Trophoblast cell (in vitro differentiated cells and primary cell): ENCODE measurements around the gene OR2A12.
A peak's percentile ranks its signal among the peaks of the same experiment; 100 is the strongest.

Experiments
- DNase-seq, 2 donors: peaks; one replicate each; pipeline ENCODE4 v3.0.0-alpha.2; 2016
- H2AFZ ChIP-seq: 2 replicates; pipeline ENCODE4 v1.6.1; 2013; ENCODE audit warnings: low read length, moderate library complexity, mild to moderate bottlenecking; ENCODE audit not compliant: insufficient read depth, poor library complexity
- H2AK5ac ChIP-seq: 2 replicates; pipeline ENCODE4 v1.6.1; 2013; ENCODE audit warnings: mild to moderate bottlenecking, low read length
- H2BK120ac ChIP-seq: 2 replicates; pipeline ENCODE4 v1.6.1; 2013; ENCODE audit warnings: low read length, mild to moderate bottlenecking, moderate library complexity; ENCODE audit not compliant: insufficient read depth, poor library complexity
- H2BK12ac ChIP-seq: 2 replicates; pipeline ENCODE4 v1.6.1; 2013; ENCODE audit warnings: mild to moderate bottlenecking, low read length, moderate library complexity
- H2BK5ac ChIP-seq: 2 replicates; pipeline ENCODE4 v1.6.1; 2013; ENCODE audit warnings: low read length, low read depth, moderate library complexity, mild to moderate bottlenecking; ENCODE audit not compliant: poor library complexity
- H3K14ac ChIP-seq: 2 replicates; pipeline ENCODE4 v1.6.1; 2013; ENCODE audit warnings: mild to moderate bottlenecking, low read length
- H3K18ac ChIP-seq: 2 replicates; pipeline ENCODE4 v1.6.1; 2013; ENCODE audit warnings: mild to moderate bottlenecking, low read length
- H3K23ac ChIP-seq: 2 replicates; pipeline ENCODE4 v1.6.1; 2013; ENCODE audit warnings: low read length
- H3K27ac ChIP-seq: 2 replicates; pipeline ENCODE4 v1.5.1; 2013; ENCODE audit warnings: low read depth, mild to moderate bottlenecking, inconsistent platforms, low read length, moderate library complexity
- H3K27me3 ChIP-seq: 2 replicates; pipeline ENCODE4 v1.6.1; 2013; ENCODE audit warnings: inconsistent platforms, mild to moderate bottlenecking, low read length, moderate library complexity; ENCODE audit not compliant: insufficient read depth
- H3K36me3 ChIP-seq, 2 experiments: 1 replicate in 1 of 2; 2 replicates in 1 of 2; pipeline ENCODE4 v1.6.1; 2013; ENCODE audit warnings: low read length in 2 of 2, mild to moderate bottlenecking in 2 of 2, moderate library complexity in 1 of 2; ENCODE audit not compliant: insufficient read depth in 2 of 2, control insufficient read depth in 1 of 2
- H3K4ac ChIP-seq: 2 replicates; pipeline ENCODE4 v1.6.1; 2013; ENCODE audit warnings: low read depth, mild to moderate bottlenecking, low read length, moderate library complexity
- H3K4me1 ChIP-seq, 2 experiments: 1 replicate in 1 of 2; 2 replicates in 1 of 2; pipeline ENCODE4 v1.6.1; 2013; ENCODE audit warnings: low read length in 2 of 2, mild to moderate bottlenecking in 2 of 2, moderate library complexity in 1 of 2; ENCODE audit not compliant: insufficient read depth in 2 of 2, control insufficient read depth in 1 of 2
- H3K4me2 ChIP-seq: 2 replicates; pipeline ENCODE4 v1.6.1; 2013; ENCODE audit warnings: inconsistent platforms, mild to moderate bottlenecking, low read length, moderate library complexity
- H3K4me3 ChIP-seq: 2 replicates; pipeline ENCODE4 v1.5.1; 2013; ENCODE audit warnings: mild to moderate bottlenecking, low read depth, low read length, inconsistent platforms
- H3K79me1 ChIP-seq: one replicate; pipeline ENCODE4 v1.6.1; 2013; ENCODE audit warnings: low read length
- H3K79me2 ChIP-seq: 2 replicates; pipeline ENCODE4 v1.6.1; 2013; ENCODE audit warnings: low read length, mild to moderate bottlenecking; ENCODE audit not compliant: control insufficient read depth, insufficient read depth, poor library complexity
- H3K9ac ChIP-seq: 2 replicates; pipeline ENCODE4 v1.6.1; 2013; ENCODE audit warnings: mild to moderate bottlenecking, low read length
- H3K9me3 ChIP-seq: 2 replicates; pipeline ENCODE4 v1.6.1; 2013; ENCODE audit warnings: low read depth, mild to moderate bottlenecking, control low read depth, inconsistent platforms, low read length; ENCODE audit not compliant: insufficient read depth
- H4K12ac ChIP-seq: 2 replicates; pipeline ENCODE4 v1.6.1; 2013; ENCODE audit warnings: low read depth, mild to moderate bottlenecking, low read length, moderate library complexity
- H4K8ac ChIP-seq: 2 replicates; pipeline ENCODE4 v1.6.1; 2013; ENCODE audit warnings: low read depth, mild to moderate bottlenecking, low read length, moderate library complexity
- H4K91ac ChIP-seq: one replicate; pipeline ENCODE4 v1.6.1; 2013; ENCODE audit warnings: low read depth, mild to moderate bottlenecking, low read length, moderate library complexity
- WGBS: extraction: QIAGEN DNeasy Blood & Tissue Kit; methylation state at CpG from one replicate; pipeline ENCODE4 v1.1.7; 2013; ENCODE audit warnings: missing lambda C conversion rate; ENCODE audit not compliant: insufficient read length, insufficient coverage; ENCODE audit errors: extremely low coverage; 5-methylcytosine and 5-hydroxymethylcytosine counted together

Gene OR2A12

DNA sequence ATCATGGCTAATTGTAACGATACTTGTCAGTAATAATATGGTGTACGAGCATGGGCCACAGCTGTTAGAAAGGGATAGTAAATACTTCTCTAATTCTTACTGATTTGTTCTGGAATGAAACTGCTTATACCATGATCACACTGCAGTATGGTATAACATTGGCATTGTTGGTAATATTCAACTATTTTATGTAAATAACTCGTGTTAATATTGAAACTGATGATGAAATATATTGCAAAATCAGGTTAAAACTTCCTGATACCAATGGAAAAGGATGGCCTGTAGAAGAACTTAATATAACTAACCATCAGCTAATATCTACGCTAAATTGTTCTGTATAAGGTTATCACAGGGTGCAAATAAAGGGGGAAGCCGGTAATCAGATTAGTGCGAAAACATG lies 47.2 kb downstream of the OR2A12 start:
- Histone ChIP-seq H2AK5ac (no peak overlapping the region), H3K14ac (no peak overlapping the region), H2AFZ (no peak overlapping the region), H3K9ac (no peak overlapping the region), H3K36me3 (no peaks in the 10 kb centered on the region), H4K8ac (no peak overlapping the region), H3K79me2 (no peaks in the 10 kb centered on the region), H3K79me1 (no peaks in the 10 kb centered on the region), H3K23ac (no peak overlapping the region), H3K4ac (no peak overlapping the region), H3K4me3 (no peak overlapping the region), H2BK5ac (no peak overlapping the region), H3K9me3 (no peaks in the 10 kb centered on the region), H3K27ac (no peak overlapping the region), H4K12ac (no peak overlapping the region), H3K18ac (no peak overlapping the region), H3K4me2 (no peak overlapping the region), H2BK120ac (no peak overlapping the region), H2BK12ac (no peak overlapping the region), H3K4me1 (no peaks in the 10 kb centered on the region), H3K27me3 (no peaks in the 10 kb centered on the region), H4K91ac (no peak overlapping the region)
- no peak for DNase-seq
- WGBS: no CpG with 5 or more reads among the region's 6 CpGs

GRCh38 chr7:144134116-144134515 lies 48.0 kb downstream of the OR2A12 start:
- Histone ChIP-seq H3K4me3 (no peak overlapping the region), H4K91ac (no peak overlapping the region), H4K8ac (no peak overlapping the region), H3K4ac (no peak overlapping the region), H2BK5ac (no peak overlapping the region), H3K27ac (no peak overlapping the region), H3K18ac (no peak overlapping the region), H3K4me2 (no peak overlapping the region), H3K79me1 (no peaks in the 10 kb centered on the region), H3K27me3 (no peaks in the 10 kb centered on the region), H3K9me3 (no peaks in the 10 kb centered on the region), H2AFZ (no peak overlapping the region), H2BK12ac (no peak overlapping the region), H3K36me3 (no peaks in the 10 kb centered on the region), H3K23ac (no peak overlapping the region), H3K4me1 (no peaks in the 10 kb centered on the region), H4K12ac (no peak overlapping the region), H3K79me2 (no peaks in the 10 kb centered on the region), H3K9ac (no peak overlapping the region), H2AK5ac (no peak overlapping the region), H2BK120ac (no peak overlapping the region), H3K14ac (no peak overlapping the region)
- DNase-seq: no peak
- no CpG with 5 or more reads among the region's 1 CpG for WGBS

DNA sequence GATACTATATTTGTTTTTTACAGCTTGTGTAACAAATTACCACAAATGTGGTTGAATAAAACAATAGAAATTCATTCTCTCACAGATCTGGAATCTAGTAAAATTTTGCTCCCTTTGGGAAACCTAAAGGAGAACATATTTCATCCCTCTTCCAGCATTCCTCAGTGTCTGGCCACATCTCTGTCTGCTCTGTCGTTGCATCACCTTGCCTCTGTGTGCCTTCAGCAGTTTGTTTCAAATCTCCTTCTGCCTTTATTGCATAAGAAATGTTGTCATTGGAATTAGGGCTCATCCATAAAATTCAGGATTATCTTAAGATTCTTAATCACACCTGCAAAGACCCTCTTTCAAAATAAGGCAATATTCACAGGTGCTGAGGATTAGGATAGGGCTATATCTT lies 51.4 kb downstream of the OR2A12 start:
- H3K4me1 ChIP-seq: no peaks in the 10 kb centered on the region

GRCh38 chr7:144142187-144142586 lies 56.1 kb downstream of the OR2A12 start:
- Histone ChIP-seq H2AFZ (no peak overlapping the region), H3K36me3 (no peaks in the 10 kb centered on the region), H3K4me2 (no peak overlapping the region), H3K9ac (no peak overlapping the region), H3K4ac (no peak overlapping the region), H2BK12ac (no peak overlapping the region), H3K9me3 (peaks cover 4% of the 10 kb centered on the region), H3K18ac (no peak overlapping the region), H3K23ac (no peak overlapping the region), H2AK5ac (no peak overlapping the region), H3K79me1 (no peaks in the 10 kb centered on the region), H4K8ac (no peak overlapping the region), H3K27me3 (no peaks in the 10 kb centered on the region), H3K4me1 (no peaks in the 10 kb centered on the region), H3K14ac (no peak overlapping the region), H2BK5ac (no peak overlapping the region), H2BK120ac (no peak overlapping the region), H3K27ac (no peak overlapping the region), H3K4me3 (no peak overlapping the region), H4K12ac (no peak overlapping the region), H4K91ac (no peak overlapping the region), H3K79me2 (no peaks in the 10 kb centered on the region)
- WGBS: no CpG with 5 or more reads among the region's 3 CpGs
- DNase-seq: no peak

More for the DNA sequence above, 51.4 kb downstream of the OR2A12 start:
- Histone ChIP-seq H2BK12ac (no peak overlapping the region), H3K9me3 (no peaks in the 10 kb centered on the region), H4K12ac (no peak overlapping the region), H3K4me3 (no peak overlapping the region), H3K36me3 (no peaks in the 10 kb centered on the region), H3K4ac (no peak overlapping the region), H4K91ac (no peak overlapping the region), H3K27me3 (no peaks in the 10 kb centered on the region), H2AFZ (no peak overlapping the region), H2BK120ac (no peak overlapping the region), H4K8ac (no peak overlapping the region), H3K79me2 (no peaks in the 10 kb centered on the region), H3K23ac (no peak overlapping the region), H3K14ac (no peak overlapping the region), H3K27ac (no peak overlapping the region), H3K9ac (no peak overlapping the region), H2AK5ac (no peak overlapping the region), H3K79me1 (no peaks in the 10 kb centered on the region), H3K4me2 (no peak overlapping the region), H2BK5ac (no peak overlapping the region), H3K18ac (no peak overlapping the region)
- DNase-seq: peak in 1 of 2 donors; percentile 4
- WGBS: no CpG with 5 or more reads among the region's 1 CpG
